Measurements from ENCODE around the gene NF2. TPM values are rescaled to one million over a fixed set of nuclear protein-coding genes. Genes with fewer than 3 reads are reported as not detected.

NF2 gene
- total RNA-seq, 4 donors from 2014 or later = 14.6 to 60.1 (median 34.7) TPM

DNA sequence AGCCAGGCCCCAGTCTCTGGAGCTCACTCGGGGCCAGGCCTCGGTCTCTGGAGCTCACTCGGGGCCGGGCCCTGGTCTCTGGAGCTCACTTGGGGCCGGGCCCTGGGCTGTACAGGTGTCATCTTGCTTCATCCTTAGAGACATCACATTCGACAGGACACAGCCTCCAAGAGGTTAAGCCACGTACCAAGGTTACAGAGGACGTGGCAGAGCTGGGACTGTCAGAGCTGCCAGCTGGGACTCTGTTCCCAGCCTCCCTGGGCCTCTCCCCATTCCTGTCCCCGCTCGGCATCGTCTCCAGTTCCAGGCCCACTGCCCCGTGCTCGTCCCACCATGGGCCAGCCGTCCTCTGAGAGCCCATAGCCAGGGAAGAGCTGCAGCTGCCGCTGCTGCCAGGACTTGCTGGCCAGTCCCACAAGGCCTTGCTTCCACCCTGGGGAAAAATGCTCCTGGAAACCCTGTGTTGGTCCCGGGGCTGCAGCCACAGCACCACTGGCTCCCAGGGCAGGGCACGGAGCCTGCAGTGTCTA, 136.0 kb downstream of the NF2 start:
- H3K27me3 ChIP-seq = no peaks in the 10 kb centered on the region
- H3K27ac ChIP-seq = no peak overlapping the region
- no peaks in the 10 kb centered on the region for H3K9me3 ChIP-seq
- DNase-seq = no peak
- in situ Hi-C loops (cut with MboI; ENCODE audit: low pct_ligation_motif_present in 1 of 4, low pct_unique_long_range_greater_than_20kb in 1 of 4, low sequenced_read_pairs in 3 of 4) (no loop called here), intact Hi-C loops (cut with DNase I; ENCODE audit: low total_unique reads) (no loop called here)
- 95% methylated on average over 17 of the region's 17 CpGs; no CpG with 5 or more reads in 1 of the 2 donors for WGBS, 2 donors (ENCODE audit: low coverage in 1 of 2)
- no peak overlapping the region for H3K4me3 ChIP-seq
- TF ChIP-seq POLR2AphosphoS5 (IDR thresholded peaks at IDR 0.05) (no peak), POLR2A (IDR thresholded peaks at IDR 0.05) (no peak), EP300 (IDR thresholded peaks at IDR 0.05; ENCODE audit: low read depth) (no peak)
- TF ChIP-seq, protein P1, sequence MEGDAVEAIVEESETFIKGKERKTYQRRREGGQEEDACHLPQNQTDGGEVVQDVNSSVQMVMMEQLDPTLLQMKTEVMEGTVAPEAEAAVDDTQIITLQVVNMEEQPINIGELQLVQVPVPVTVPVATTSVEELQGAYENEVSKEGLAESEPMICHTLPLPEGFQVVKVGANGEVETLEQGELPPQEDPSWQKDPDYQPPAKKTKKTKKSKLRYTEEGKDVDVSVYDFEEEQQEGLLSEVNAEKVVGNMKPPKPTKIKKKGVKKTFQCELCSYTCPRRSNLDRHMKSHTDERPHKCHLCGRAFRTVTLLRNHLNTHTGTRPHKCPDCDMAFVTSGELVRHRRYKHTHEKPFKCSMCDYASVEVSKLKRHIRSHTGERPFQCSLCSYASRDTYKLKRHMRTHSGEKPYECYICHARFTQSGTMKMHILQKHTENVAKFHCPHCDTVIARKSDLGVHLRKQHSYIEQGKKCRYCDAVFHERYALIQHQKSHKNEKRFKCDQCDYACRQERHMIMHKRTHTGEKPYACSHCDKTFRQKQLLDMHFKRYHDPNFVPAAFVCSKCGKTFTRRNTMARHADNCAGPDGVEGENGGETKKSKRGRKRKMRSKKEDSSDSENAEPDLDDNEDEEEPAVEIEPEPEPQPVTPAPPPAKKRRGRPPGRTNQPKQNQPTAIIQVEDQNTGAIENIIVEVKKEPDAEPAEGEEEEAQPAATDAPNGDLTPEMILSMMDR (IDR thresholded peaks at IDR 0.05) = no peak
- no peaks in the 10 kb centered on the region for H3K36me3 ChIP-seq
- no peaks in the 10 kb centered on the region for H3K4me1 ChIP-seq

DNA sequence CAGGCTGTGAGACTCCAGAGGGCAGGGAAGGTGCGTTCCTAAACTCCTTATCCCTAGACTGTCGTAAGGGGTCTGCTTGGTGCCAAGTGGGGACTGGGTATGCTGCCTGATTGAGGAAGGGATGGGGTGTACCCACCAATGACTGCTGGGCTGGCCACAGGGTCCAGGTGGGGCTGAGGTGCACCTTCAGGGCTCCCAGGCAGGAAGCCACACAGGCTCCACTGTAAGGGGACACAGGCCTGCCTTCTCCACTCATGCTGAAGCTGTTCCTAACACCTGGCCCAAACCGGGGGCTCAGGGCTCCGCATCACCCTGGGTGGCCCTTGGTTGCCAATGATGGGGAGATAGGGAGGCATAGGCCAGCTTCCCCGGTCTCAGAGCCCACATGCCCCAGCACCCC, 136.8 kb downstream of the NF2 start:
- Histone ChIP-seq H3K4me1 (no peaks in the 10 kb centered on the region), H3K4me3 (no peak overlapping the region), H3K27me3 (no peaks in the 10 kb centered on the region), H3K36me3 (no peaks in the 10 kb centered on the region), H3K9me3 (no peaks in the 10 kb centered on the region), H3K27ac (no peak overlapping the region)
- no peak for DNase-seq
- in situ Hi-C loops (cut with MboI; ENCODE audit: low pct_ligation_motif_present in 1 of 4, low pct_unique_long_range_greater_than_20kb in 1 of 4, low sequenced_read_pairs in 3 of 4) (no loop called here), intact Hi-C loops (cut with DNase I; ENCODE audit: low total_unique reads) (no loop called here)
- WGBS, 2 donors (ENCODE audit: low coverage in 1 of 2) = 92% methylated on average over 5 of the region's 5 CpGs; no CpG with 5 or more reads in 1 of the 2 donors
- TF ChIP-seq POLR2A (IDR thresholded peaks at IDR 0.05) = no peak
- TF ChIP-seq, protein P1 (IDR thresholded peaks at IDR 0.05) = no peak
- no peak for TF ChIP-seq POLR2AphosphoS5 (IDR thresholded peaks at IDR 0.05)
- no peak for TF ChIP-seq EP300 (IDR thresholded peaks at IDR 0.05; ENCODE audit: low read depth)

DNA sequence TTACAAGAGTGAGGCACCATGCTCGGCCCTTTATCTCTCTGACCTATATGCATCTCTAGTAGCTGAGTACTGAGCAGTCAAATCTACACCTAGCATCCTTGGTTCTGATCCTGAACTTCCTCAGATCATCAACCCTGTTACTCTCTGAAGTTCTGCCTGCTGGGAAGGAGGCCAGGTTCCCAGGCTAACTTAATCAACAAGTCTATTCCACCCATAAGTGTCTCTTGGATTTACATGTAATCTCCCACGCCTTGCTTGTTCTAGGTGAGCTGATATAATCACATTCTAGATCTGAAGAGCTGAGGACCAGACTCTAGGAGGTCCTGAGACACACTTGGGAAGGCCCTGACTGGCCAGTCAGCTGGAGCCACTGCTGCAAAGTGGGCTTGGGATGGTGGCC, 138.5 kb downstream of the NF2 start:
- Histone ChIP-seq H3K27me3 (no peaks in the 10 kb centered on the region), H3K9me3 (no peaks in the 10 kb centered on the region), H3K36me3 (peaks cover 0 to 5% (median 0%) of the 10 kb centered on the region in 4 donors), H3K4me1 (no peaks in the 10 kb centered on the region), H3K27ac (no peak overlapping the region), H3K4me3 (no peak overlapping the region)
- no peak for TF ChIP-seq POLR2A (IDR thresholded peaks at IDR 0.05)
- no peak for DNase-seq
- WGBS, 2 donors (ENCODE audit: low coverage in 1 of 2) = 93 to 100% methylated on average over 1 to 2 of the region's 2 CpGs
- intact Hi-C loops (cut with DNase I; ENCODE audit: low total_unique reads) = no loop called here
- in situ Hi-C loops (cut with MboI; ENCODE audit: low pct_ligation_motif_present in 1 of 4, low pct_unique_long_range_greater_than_20kb in 1 of 4, low sequenced_read_pairs in 3 of 4) = no loop called here

DNA sequence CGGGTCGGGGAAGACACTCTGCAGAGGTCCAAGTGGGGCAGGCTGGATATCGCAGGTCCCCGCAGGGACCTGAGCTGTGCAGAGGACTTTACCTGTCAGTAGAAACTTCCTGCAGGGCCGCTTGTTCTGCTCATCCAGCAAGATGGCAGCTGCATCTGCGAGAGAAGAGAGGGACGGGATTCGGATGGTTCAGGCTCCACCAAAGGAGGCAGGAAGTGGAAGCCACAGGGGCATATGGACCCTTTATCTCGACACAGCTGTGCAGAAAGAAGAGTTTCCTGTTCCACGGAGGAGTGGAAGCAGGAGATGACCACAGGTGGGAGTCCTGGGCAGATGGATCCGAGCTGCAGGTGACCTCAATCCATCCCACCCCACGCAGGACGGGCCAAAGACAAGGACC, 138.9 kb downstream of the NF2 start:
- 82% methylated on average over 11 of the region's 13 CpGs; no CpG with 5 or more reads in 1 of the 2 donors for WGBS, 2 donors (ENCODE audit: low coverage in 1 of 2)
- no peak for TF ChIP-seq POLR2A (IDR thresholded peaks at IDR 0.05)
- TF ChIP-seq, protein P1 (IDR thresholded peaks at IDR 0.05) = no peak
- TF ChIP-seq POLR2AphosphoS5 (IDR thresholded peaks at IDR 0.05) = no peak
- TF ChIP-seq EP300 (IDR thresholded peaks at IDR 0.05; ENCODE audit: low read depth) = no peak

DNA sequence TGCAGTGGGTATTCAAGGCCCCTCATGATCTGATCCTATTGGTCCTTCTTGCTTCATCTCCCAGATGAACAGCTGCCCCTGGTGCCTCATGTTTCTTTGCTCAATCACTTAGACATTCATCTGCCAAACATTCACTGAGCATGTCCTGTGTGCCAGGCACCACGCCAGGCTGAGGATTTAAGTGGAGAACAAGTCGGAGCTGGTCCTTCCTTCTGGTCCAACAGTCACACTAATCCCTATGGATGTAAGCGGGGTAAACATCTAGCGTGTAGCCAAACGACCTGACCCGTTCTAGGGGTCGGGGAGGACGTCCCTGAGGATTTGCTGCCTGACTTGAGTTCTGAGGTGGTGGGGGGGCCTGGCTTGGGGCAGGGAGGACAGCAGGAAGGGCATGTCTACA, 141.5 kb downstream of the NF2 start:
- in situ Hi-C loops (cut with MboI; ENCODE audit: low pct_ligation_motif_present in 1 of 4, low pct_unique_long_range_greater_than_20kb in 1 of 4, low sequenced_read_pairs in 3 of 4) (no loop called here), intact Hi-C loops (cut with DNase I; ENCODE audit: low total_unique reads) (no loop called here)
- peak; percentile 16 for DNase-seq
- no peaks in the 10 kb centered on the region for H3K9me3 ChIP-seq
- TF ChIP-seq POLR2A (IDR thresholded peaks at IDR 0.05) (no peak), EP300 (IDR thresholded peaks at IDR 0.05; ENCODE audit: low read depth) (no peak), POLR2AphosphoS5 (IDR thresholded peaks at IDR 0.05) (no peak)
- TF ChIP-seq, protein P1 (IDR thresholded peaks at IDR 0.05) = no peak
- 80% methylated on average over 8 of the region's 8 CpGs; no CpG with 5 or more reads in 1 of the 2 donors for WGBS, 2 donors (ENCODE audit: low coverage in 1 of 2)
- H3K27ac ChIP-seq = no peak overlapping the region
- H3K36me3 ChIP-seq = peaks cover 0 to 5% (median 0%) of the 10 kb centered on the region in 4 donors
- H3K4me1 ChIP-seq = no peaks in the 10 kb centered on the region
- no peaks in the 10 kb centered on the region for H3K27me3 ChIP-seq
- no peak overlapping the region for H3K4me3 ChIP-seq

More for the DNA sequence above, 138.9 kb downstream of the NF2 start:
- in situ Hi-C loops (cut with MboI; ENCODE audit: low pct_ligation_motif_present in 1 of 4, low pct_unique_long_range_greater_than_20kb in 1 of 4, low sequenced_read_pairs in 3 of 4) = no loop called here
- no peak for DNase-seq
- no peaks in the 10 kb centered on the region for H3K27me3 ChIP-seq
- no peak overlapping the region for H3K27ac ChIP-seq
- H3K36me3 ChIP-seq = peaks cover 0 to 5% (median 0%) of the 10 kb centered on the region in 4 donors
- no peaks in the 10 kb centered on the region for H3K9me3 ChIP-seq
- intact Hi-C loops (cut with DNase I; ENCODE audit: low total_unique reads) = no loop called here
- H3K4me3 ChIP-seq = no peak overlapping the region
- H3K4me1 ChIP-seq = no peaks in the 10 kb centered on the region

All from transverse colon (tissue), 4 donors.